Measurements from ENCODE around the gene TPPP2. TPM values are rescaled to one million over a fixed set of nuclear protein-coding genes. Genes with fewer than 3 reads are reported as not detected.

TPPP2 gene
- total RNA-seq, 3 donors from 2014 or later: 0.15 TPM; not detected in 2

DNA sequence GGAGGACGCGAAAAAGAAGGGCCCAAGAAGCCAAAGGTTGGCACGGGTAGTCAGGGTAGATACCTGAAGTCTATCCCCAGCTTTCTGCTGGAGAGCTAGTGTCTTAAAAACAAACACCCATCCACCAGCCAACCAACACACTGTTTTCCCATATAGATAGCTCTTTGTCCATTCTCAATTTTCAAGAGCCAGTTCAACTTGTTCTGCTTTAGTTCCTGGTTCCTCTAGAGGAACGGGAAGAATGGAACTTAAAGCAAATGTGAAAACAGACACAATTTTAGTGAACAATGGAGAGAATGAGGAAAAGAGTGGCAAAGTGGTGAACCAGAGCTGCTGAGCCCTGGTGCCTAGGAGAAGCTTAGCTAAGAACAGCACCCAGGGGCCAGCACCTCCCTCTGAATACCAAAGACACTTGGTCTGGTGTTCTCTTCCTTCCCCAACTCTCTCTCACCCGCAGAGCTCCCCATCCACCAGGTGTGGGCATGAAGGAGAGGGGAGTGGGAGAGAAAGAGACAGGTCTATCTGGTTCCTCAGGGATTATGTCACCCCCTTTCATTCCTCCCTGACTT is 9.0 kb upstream of the TPPP2 start:
- H3K27ac ChIP-seq: peak overlapping the region; percentile 95 to 97

DNA sequence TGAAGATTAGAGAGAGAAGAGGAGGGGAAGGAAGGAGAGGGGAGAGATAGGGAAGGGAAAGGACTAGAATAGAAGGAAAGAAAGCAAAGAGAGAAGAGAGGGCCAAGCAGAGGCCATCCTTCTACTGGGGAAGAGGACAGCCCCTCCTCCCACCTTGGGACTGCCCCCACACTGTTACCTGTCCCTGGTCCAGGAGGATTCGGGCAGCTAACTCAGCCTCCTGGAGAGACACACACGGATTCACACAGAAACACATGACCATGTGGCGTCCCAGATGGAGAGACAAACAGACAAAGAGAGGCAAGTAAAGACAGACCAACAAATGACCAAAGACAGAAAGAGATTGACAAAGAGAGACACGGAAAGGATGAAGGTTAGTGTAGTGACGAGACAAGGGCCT is 7.3 kb upstream of the TPPP2 start:
- Histone ChIP-seq H3K27me3 (no peaks in the 10 kb centered on the region), H3K9me3 (no peaks in the 10 kb centered on the region), H3K4me1 (peaks cover 5 to 9% of the 10 kb centered on the region in 2 donors), H3K27ac (peak overlapping the region; percentile 95 to 97), H3K4me3 (peak overlapping the region in 2 of 3 donors; percentile 76 to 92), H3K36me3 (no peaks in the 10 kb centered on the region)
- TF ChIP-seq, protein P1, sequence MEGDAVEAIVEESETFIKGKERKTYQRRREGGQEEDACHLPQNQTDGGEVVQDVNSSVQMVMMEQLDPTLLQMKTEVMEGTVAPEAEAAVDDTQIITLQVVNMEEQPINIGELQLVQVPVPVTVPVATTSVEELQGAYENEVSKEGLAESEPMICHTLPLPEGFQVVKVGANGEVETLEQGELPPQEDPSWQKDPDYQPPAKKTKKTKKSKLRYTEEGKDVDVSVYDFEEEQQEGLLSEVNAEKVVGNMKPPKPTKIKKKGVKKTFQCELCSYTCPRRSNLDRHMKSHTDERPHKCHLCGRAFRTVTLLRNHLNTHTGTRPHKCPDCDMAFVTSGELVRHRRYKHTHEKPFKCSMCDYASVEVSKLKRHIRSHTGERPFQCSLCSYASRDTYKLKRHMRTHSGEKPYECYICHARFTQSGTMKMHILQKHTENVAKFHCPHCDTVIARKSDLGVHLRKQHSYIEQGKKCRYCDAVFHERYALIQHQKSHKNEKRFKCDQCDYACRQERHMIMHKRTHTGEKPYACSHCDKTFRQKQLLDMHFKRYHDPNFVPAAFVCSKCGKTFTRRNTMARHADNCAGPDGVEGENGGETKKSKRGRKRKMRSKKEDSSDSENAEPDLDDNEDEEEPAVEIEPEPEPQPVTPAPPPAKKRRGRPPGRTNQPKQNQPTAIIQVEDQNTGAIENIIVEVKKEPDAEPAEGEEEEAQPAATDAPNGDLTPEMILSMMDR (IDR thresholded peaks at IDR 0.05): no peak
- no peak for TF ChIP-seq POLR2A (IDR thresholded peaks at IDR 0.05)
- no peak for TF ChIP-seq POLR2AphosphoS5 (IDR thresholded peaks at IDR 0.05)
- intact Hi-C loops (cut with DNase I; ENCODE audit: low total_unique reads): no loop called here
- DNase-seq (ENCODE audit: low spot score in 2 of 2): no peak

More for the DNA sequence above, 9.0 kb upstream of the TPPP2 start:
- intact Hi-C loops (cut with DNase I; ENCODE audit: low total_unique reads): no loop called here
- Histone ChIP-seq H3K36me3 (no peaks in the 10 kb centered on the region), H3K4me1 (no peaks in the 10 kb centered on the region), H3K27me3 (no peaks in the 10 kb centered on the region), H3K4me3 (peak overlapping the region in 1 of 3 donors; percentile 18), H3K9me3 (no peaks in the 10 kb centered on the region)
- DNase-seq (ENCODE audit: low spot score in 2 of 2): no peak
- TF ChIP-seq, protein P1 (IDR thresholded peaks at IDR 0.05): no peak
- TF ChIP-seq POLR2AphosphoS5 (IDR thresholded peaks at IDR 0.05): peak in 1 of 3 donors; percentile 27

DNA sequence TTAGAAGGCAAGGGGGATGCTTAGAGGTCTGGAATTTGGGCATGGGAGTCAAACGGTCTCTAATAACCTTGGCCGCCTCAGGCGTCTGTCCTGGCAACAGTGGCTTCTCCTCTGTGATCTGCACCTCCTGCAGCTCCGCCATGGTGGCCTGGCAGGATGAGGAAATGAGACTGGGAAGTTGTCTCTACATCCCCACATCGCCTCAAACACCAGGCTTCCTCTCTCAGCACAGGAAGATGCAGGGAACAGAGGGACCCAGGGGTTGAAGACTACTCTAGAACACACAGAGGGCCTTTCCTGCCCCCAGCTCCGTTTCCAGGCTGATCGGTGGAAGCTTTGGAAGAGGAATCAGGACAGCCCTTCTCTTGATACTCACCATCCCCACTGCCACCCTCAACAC is 6.8 kb upstream of the TPPP2 start:
- TF ChIP-seq POLR2A (IDR thresholded peaks at IDR 0.05) (no peak), POLR2AphosphoS5 (IDR thresholded peaks at IDR 0.05) (no peak)
- TF ChIP-seq, protein P1 (IDR thresholded peaks at IDR 0.05): no peak
- intact Hi-C loops (cut with DNase I; ENCODE audit: low total_unique reads): no loop called here

DNA sequence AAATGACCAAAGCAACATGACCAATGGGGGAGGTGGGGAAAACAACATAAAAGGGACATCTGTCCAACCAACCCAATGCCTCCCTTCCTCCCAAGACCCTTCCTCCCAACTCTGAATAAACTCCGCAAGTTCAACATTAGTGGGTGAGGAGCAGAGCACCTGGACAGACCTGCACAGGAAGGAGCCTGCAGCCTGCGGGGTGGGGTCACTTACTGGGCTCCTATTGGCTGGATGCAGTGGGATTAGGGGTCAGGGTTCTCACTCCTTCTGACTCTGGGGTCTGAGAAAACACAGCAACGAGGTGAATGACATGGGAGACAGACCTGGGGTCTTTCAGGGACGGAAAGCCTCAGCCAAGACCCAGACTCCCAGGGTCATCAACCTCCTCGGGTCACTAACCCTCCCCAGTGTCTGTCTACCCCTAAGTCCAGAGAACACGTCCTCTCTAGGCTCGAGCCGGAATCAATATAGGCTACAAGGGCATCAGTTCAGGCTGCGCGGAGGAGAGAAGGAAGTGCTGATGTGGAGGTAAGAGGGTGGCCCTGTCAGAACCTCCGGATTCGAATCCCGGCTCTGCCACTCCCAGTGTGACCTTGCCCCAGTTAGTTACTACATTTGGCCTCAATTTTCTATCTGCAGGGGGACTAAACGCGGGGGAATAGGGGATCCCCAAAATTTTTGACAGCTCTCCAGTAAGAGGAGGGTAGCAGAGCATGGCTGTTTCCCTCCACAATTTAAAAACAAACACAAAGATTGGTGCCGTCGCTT is 6.0 kb upstream of the TPPP2 start:
- H3K27ac ChIP-seq: peak overlapping the region; percentile 95 to 97
- no peak for DNase-seq (ENCODE audit: low spot score in 2 of 2)
- peak overlapping the region; percentile 66 to 92 (median 76) for H3K4me3 ChIP-seq
- H3K36me3 ChIP-seq: no peaks in the 10 kb centered on the region
- peaks cover 5 to 9% of the 10 kb centered on the region in 2 donors for H3K4me1 ChIP-seq
- no peak for TF ChIP-seq POLR2A (IDR thresholded peaks at IDR 0.05)
- TF ChIP-seq, protein P1 (IDR thresholded peaks at IDR 0.05): no peak
- TF ChIP-seq POLR2AphosphoS5 (IDR thresholded peaks at IDR 0.05): no peak
- H3K9me3 ChIP-seq: no peaks in the 10 kb centered on the region
- intact Hi-C loops (cut with DNase I; ENCODE audit: low total_unique reads): no loop called here
- H3K27me3 ChIP-seq: no peaks in the 10 kb centered on the region

More for the DNA sequence above, 6.8 kb upstream of the TPPP2 start:
- H3K9me3 ChIP-seq: no peaks in the 10 kb centered on the region
- no peaks in the 10 kb centered on the region for H3K27me3 ChIP-seq
- DNase-seq (ENCODE audit: low spot score in 2 of 2): no peak
- H3K27ac ChIP-seq: peak overlapping the region; percentile 95 to 97
- no peaks in the 10 kb centered on the region for H3K36me3 ChIP-seq
- H3K4me3 ChIP-seq: peak overlapping the region; percentile 66 to 92 (median 76)
- H3K4me1 ChIP-seq: peaks cover 5 to 9% of the 10 kb centered on the region in 2 donors
